Cortex of kidney (tissue), 1 donor: ENCODE measurements around the gene ZBTB8OS.
"Not testable (repeated sequence)": the region's sequence is repeated elsewhere in the genome, so short reads cannot be mapped to it uniquely, and the experiment has no call there.

ENCODE experiments used
- DNase-seq: peaks from one replicate; lab custom pipeline; 2025; lab: John Stamatoyannopoulos, UW

ZBTB8OS gene

DNA sequence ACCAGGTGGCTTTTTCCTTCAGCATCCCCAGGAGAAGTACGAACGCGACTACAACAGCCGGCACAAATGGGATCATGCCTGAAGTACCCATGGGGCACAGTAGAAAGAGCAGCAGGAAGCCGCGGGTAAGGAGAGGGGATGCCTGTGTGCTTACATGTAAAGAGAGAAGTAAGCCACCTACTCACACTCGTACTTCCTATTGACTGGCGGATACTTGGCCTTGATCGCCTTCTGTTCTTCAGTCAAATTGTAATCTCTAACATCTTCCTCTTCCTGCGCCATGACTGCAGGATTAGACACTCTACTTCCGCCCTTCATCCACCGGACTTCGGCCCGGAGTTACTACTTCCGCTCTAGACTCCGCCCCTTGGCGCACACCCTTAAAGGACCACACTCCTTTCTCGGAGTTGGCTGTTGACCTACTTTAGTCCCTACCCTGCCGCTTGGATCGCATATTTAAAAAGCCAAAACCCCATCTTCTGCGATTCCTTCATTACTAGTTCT, at the start of gene ZBTB8OS:
ZBTB8OS (minus strand) TSS at position 303 of the 504 bp plus-strand sequence; CDS start at position 282, 21 bp downstream.
- DNase-seq, result no peak

DNA sequence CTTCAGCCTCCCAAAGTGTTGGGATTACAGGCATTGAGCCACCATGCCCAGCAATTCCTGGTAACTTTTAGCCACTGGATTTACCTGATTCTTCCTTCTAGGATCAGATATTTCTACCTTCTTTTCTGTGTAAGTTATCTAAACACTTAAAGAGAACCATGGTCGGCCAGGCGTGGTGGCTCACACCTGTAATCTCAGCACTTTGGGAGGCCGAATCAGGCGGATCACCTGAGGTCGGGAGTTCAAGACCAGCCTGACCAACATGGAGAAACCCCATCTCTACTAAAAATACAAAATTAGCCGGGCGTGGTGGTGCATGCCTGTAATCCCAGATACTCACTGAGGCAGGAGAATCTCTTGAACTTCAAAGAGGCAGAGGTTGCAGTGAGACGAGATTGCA, 46.6 kb upstream of the ZBTB8OS start:
- not testable (repeated sequence) for DNase-seq

DNA sequence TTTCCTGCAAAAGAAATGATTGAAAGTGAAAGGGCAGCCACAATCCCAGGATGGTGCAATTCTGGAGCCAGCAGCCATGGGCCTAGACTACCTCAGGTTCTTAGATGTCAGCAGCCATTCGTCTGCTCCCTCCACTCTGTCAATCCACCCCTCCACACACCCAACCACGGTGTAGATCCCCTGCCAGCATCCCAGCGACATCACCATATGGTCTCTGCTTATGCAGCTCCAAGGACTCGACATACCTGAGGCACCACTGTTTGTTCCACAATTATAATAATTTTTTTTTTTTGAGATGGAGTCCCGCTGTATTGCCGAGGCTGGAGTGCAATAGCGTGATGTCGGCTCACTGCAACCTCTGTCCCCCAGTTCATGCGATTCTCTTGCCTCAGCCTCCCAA, 45.7 kb upstream of the ZBTB8OS start:
- no peak for DNase-seq

DNA sequence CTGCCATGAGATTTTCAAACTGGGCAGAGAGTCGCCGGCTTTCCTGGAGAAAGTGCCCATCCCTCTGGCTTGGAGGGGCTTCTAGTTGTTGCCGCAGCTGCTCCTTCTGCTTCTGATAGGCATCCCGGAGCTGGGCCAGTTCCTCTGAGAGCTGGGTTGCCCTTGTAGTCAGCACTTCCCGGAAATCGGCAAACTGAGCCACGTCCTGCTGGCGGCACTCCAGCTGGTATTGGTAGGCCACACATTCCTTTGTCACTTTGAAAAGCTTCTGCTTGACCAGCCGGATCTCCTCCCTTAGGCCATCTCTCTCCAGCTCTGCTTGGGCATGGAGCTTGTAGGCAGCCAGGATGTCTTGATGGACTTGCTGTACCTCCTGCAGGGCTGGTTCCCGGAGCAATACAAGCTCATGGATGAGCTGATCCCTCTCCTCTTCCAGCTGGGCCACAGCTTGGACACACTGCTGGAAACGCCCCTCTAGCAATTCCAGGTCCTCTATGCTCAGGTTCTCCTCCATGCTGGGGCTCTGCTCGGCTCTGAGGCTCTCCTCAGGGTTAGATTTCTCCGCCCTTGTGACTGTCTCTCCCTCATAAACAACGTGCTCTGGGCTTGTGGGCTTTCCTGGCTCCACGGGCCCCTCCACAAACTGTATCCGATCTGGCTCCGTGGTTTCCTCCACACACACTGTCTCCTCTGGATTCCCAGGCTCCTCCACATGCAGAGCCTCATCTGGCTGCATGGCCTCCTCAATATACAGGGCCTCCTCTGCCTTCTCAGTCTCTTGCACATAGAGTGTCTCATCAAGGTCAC, 45.0 kb upstream of the ZBTB8OS start:
- DNase-seq, result no peak

DNA sequence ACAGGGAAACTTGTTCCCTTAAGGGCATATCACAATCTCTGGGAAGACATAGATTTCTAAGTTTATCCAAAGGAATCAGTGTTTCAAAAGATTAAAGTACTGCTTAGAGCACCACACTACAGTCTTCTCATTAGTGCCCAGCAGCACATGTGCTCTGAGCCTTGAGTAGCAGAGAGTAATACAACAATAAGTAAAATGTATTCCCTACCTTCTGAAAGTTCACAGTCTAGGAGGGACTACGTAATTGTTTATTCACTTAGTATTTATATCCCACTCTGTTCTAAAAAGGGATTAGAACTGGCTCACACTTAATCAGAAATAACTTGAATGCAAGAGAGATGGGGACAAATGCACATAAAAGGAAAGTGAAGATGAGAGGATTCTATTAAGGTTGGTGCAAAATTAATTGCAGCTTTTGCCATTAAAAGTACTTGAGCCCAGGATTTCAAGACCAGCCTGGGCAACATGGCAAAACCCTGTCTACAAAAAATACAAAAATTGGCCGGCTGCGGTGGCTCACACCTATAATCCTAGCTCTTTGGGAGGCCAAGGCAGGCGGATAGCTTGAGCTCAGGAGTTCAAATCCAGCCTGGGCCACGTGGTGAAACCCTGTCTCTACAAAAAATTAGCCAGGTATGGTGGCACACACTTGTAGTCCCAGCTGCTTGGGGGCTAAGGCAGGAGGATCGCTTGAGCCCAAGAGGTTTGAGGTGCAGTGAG, 43.3 kb upstream of the ZBTB8OS start:
- no peak for DNase-seq

DNA sequence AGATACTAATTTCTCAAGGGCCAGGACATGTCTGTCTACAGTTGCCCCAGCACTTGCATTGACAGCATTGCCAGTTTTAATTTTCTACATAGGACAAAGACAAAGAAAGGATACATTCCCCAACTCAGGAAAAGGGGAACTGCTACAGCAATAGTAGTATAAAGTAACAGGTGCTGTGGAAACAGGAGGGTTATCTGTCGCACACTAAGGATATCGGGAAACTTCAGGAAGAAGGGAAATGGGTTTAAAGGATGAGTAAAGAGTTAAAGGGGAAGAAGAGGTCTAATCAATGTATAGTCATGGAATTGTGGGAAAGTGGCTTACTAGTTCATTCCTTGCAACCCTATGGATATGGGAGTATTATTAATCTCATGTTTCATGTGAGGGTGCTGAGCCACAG, 36.0 kb upstream of the ZBTB8OS start:
- no peak for DNase-seq

DNA sequence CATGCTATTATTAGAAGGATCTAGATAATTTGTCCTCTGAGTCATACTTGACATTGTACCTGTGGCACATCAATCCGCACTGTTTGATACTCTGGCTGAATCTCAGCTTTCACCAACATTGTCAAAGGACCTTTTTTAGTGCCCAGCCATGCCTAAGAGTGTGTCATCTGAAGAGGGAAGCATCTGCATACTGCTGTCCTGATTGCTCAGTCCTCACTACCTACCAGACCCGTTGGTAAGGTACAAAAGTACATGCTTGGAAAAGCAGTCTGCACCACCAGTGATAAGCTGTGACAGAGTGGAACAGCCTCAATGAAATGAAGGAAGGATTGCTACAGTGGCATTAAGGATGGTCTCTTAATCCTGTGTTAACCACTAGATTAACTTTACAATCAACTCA, 35.1 kb upstream of the ZBTB8OS start:
- no peak for DNase-seq

DNA sequence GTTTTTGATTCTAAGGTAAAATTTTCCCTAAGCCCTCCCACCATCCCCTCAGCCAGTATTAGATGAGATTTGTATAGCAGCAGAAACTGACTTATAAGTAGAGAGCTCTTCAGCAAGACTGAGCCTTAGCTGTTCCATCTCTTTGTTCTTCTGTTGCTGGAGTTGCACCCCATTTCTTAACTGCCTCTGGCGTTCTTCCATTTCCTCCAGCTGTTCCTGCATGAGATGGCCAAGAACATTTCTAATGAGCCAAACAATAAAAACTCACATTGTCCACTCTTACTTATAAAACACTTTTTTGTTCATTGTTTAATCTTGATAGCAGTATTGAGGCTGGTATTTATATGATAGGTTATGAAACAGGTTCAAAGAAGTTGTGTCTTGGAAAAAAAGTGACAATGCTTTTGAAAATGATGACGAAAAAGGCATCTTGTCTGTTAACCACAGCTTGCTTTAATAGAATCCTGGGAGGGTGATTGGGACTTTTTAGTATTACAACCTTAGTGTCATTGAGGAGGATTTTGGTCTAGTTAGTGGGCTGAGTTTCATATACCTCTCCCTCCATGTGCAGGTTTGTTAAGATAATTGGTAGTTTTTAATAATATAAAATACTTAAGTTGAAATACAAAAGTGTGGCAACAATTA, 33.9 kb upstream of the ZBTB8OS start:
- no peak for DNase-seq

DNA sequence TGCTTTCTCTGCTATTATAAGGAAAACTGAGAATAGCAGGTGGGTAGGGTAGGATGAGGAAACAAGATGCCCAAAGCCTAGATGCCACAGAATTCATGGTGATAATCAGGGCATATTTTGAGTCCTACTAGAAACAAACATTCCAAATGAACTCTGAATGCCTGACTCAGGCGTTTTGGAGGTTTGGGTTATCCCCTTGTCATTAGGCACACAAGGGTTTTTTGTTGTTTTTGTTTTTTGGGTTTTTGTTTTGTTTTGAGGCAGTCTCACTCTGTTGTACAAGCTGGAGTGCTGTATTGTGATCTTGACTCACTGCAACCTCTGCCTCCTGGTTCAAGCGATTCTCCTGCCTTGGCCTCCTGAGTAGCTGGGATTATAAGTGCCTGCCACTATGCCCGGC, 33.0 kb upstream of the ZBTB8OS start:
- DNase-seq, result no peak

DNA sequence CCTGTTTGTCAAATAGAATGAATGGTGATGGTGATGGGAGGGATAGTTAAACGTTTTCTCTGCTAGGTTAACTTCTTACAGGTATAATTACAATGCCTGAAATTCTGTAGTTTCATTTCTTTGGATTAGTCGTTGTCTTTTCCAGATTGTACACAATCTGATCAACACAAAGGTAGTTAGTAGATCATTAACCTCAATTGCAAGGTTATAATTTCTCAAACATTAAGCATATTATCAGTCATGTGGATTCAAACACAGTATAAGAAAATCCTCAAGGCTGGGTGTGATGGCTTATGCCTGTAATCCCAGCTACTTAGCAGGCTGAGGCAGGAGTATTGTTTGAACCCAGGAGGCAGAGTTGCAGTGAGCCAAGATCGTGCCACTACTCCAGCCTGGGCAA, 31.6 kb upstream of the ZBTB8OS start:
- no peak for DNase-seq

DNA sequence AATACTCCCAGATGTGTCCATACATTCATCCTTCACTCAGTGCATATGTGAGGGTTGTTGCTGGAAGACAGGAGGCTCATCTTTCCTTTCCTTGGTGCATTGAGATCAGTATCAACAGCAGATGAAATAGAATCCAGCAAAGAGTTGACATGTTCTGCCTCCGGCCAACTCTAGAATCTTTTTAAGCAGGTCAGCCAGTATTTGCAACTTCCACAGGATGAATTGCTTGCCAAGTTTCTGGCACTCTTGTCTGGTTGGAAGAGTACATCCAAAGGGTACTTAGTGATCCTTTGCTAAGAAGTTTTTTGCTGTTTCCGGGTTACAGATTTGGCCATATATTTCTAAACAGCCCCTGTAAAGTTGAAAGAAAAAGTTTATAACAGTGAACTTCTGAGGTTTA, 31.2 kb upstream of the ZBTB8OS start:
- no peak for DNase-seq

DNA sequence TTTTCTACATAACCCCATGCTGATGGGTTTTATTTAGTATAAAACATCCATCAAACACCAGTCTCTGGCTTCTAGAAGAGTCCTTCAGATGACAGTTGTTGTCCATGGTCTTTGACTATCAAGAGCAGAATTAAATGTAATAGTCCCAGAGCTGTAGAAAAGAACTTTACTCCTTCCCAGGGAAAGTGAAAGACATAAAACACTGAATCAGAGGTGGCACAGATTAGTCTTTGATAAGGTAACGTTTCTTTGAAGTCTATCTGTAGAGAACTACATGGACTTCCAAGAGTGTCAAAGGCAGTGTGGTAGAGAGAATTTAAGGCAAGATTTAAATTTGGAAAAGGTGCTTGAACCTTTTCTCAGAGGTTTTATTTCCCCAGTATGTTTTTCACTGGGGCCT, 30.3 kb upstream of the ZBTB8OS start:
- DNase-seq, result no peak

DNA sequence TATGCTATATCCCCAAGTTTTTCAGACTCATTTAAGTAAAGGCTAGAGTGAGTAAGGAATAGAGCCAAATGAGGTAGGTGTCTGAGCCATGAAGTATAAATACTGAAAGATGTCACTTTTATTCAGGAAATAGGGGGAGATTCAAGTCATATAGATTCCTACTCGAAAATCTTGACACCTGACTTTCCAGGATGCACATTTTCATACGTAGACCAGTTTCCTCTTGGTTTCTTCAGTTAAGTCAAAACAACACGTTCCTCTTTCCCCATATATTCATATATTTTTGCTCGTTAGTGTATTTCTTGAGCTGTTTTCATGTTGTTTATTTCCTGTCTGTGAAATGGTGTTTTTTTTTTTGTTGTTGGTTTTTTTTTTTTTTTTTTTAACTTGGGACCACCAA, 29.6 kb upstream of the ZBTB8OS start:
- not testable (repeated sequence) for DNase-seq

DNA sequence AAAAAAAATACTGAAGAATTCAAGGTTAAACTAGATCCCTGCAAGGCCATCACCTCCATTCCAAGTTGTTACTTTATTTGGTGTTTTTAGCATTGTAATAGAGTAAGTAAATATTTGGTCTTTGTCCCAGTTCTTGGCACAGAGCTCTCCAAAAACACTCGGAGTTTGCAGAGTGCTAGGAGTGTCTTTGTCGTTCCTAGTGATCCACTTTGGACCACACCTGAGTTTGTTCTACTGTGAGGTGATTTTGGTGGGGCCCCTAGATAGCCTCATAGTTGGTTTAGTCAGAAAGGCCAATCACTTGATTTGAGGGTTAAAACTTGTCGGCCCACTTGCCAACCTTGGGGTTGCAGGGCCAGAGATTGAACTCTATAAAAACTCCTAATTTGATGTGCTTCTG, 26.6 kb upstream of the ZBTB8OS start:
- no peak for DNase-seq

DNA sequence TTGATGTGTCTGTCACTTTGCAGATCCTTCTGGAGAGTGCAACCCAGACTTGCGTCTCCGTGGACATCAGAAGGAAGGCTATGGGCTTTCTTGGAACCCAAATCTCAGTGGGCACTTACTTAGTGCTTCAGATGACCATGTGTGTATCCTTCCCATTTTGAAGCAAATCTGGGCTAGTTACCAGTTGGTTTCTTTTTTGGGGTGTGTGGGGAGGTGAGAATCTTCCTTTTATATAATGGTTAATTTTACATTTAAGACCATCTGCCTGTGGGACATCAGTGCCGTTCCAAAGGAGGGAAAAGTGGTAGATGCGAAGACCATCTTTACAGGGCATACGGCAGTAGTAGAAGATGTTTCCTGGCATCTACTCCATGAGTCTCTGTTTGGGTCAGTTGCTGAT, 18.4 kb upstream of the ZBTB8OS start:
- not testable (repeated sequence) for DNase-seq

DNA sequence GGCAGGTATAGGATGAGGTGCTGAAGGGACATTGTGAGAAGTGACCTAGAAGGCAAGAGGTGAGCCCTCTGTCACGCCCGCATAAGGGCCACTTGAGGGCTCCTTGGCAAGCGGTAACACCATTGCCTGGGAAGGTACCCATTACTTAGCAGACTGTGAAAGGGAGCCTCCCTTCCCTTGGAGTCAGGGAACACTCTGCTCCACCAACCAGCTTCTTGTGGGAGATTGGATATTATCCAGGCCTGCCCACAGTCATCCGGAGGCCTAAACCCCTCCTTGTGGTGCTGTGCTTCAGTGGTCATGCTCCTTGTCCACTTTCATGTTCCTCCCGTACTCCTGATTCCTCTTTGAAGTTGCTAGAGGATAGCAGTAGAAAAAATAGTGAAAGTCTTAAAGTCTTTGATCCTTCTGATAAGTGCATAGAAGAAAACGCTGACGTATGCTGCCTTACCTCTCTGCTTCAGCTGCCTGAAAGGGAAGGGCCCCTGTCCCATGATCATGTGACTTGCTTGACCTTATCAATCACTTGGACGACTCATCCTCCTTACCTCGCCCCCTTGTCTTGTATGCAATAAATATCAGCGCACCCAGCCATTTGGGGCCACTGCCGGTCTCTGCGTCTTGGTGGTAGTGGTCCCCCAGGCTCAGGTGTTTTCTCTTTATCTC, 16.7 kb upstream of the ZBTB8OS start:
- no peak for DNase-seq

DNA sequence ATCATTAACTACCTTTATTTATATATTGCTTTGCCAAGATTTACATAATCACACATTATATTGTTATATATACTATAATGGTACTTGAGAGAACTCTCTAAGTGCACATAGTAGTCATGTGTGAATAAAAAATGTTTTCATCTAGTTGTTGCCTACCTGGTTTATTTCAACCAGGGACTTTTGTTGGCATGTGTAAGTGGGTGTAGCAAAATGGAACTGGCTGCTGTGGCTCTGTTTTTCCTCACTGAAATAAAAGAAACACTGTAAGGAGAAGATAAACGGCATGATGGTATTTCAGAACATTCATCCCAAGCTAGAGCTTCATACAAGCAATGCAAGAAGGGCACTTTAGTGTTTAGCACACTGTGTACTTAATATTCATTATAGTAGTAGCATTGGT, 15.6 kb upstream of the ZBTB8OS start:
- no peak for DNase-seq

DNA sequence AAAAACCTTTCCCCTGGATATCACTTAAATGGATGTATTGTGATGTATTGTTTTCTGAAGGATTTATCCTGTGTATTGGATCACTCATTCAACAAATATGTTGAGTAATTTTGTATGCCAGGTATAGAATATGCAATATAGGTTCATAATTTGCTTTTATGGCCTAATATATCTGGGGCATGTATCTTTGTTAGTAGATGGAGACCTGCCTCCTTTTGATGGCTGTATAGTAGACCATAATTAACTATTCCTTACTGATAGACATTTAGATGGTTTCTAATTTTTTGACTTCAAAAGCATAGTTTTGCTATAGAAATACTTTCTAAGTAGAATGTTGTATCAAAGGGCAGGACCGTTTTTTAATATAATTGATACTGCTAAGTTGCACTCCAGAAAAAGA, 9.2 kb upstream of the ZBTB8OS start:
- DNase-seq, result no peak

DNA sequence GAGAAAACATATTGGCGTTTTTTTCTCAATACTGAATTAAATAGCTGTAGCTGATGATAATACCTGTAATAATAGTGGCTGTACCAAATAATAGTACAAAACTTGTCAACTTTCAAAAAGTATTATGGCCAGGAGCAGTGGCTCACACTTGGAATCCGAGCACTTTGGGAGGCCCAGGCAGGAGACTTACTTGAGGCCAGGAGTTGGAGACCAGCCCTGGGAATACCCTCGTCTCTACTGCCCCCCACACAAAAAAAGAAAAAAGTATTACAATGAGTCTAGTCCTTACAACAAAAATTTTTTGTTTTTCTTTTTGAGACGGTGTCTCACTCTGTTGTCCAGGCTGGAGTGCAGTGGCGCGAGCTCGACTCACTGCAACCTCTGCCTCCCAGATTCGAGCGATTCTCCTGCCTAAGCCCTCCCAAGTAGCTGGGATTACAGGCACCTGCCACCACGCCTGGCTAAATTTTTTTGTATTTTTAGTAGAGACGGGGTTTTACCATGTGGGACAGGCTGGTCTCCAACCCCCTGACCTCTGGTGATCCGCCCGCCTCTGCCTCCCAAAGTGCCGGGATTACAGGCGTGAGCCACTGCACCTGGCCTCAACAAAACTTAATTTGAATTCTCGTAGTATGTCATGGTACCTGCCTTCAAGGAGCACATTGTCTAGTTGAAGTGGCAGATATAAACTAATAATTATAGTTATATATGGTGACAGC, 2.1 kb upstream of the ZBTB8OS start:
- DNase-seq, result no peak

DNA sequence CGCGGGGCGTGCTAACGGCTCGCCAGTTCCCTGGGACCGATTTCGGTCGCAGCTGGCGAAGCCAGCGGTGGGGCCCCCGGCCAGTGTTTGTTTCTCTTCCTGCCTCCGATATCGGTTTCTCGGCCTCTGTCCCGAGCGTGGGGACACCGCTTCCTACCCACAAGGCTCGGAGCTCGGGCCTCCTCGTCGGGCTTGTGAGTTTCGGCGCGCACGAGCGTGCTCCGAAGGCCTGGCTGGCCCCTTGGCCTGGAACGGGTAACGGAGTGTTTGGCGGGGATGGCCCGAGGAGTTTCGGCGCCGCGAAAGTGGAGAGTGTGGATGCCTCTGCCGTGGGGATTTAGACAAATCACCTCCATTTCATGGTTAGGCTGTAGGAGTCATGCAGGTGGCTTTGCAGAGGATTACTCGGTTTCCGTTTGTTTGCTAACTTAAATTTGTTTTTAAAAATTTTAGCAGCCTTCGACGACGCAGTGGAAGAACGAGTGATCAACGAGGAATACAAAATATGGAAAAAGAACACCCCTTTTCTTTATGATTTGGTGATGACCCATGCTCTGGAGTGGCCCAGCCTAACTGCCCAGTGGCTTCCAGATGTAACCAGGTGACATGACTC, 1.2 kb upstream of the ZBTB8OS start:
- DNase-seq, result no peak
